Neural cell (in vitro differentiated cells): ENCODE data around the gene MCM7.
"Not testable (repeated sequence)": the region's sequence is repeated elsewhere in the genome, so short reads cannot be mapped to it uniquely, and the experiment has no call there.

Experiments
- EP300 ChIP-seq: fragments of 450-650 bp; conservative IDR thresholded peaks from 2 replicates; pipeline ENCODE4 v1.6.1; 2014; ENCODE audit warnings: antibody characterized with exemption, mild to moderate bottlenecking, moderate library complexity; ENCODE audit not compliant: poor library complexity, severe bottlenecking
- EZH2 ChIP-seq: fragments of 200-600, 300-800 bp; shearing (Covaris generic), sonication (generic); IDR thresholded peaks from 2 replicates; pipeline ENCODE4 v1.6.1; 2014; ENCODE audit warnings: antibody characterized with exemption, low read length, borderline replicate concordance, mild to moderate bottlenecking; ENCODE audit not compliant: insufficient read depth, poor library complexity, severe bottlenecking
- POLR2AphosphoS5 ChIP-seq: IDR thresholded peaks from 2 replicates; pipeline ENCODE4 v1.6.1; 2012
- SMC3 ChIP-seq: fragments of 450-650 bp; conservative IDR thresholded peaks from 2 replicates; pipeline ENCODE4 v1.6.1; 2014; ENCODE audit warnings: antibody characterized with exemption, mild to moderate bottlenecking, moderate library complexity; ENCODE audit not compliant: poor library complexity
- TAF1 ChIP-seq: IDR thresholded peaks from 2 replicates; pipeline ENCODE4 v1.6.1; 2012; ENCODE audit warnings: low read depth
- TF ChIP-seq, protein P1 (sequence below): fragments of 450-650 bp; IDR thresholded peaks from 2 replicates; pipeline ENCODE4 v1.5.1; 2014; ENCODE audit warnings: antibody characterized with exemption, mild to moderate bottlenecking, moderate library complexity; ENCODE audit not compliant: poor library complexity, severe bottlenecking
- TF ChIP-seq, protein P2 (sequence below): IDR thresholded peaks from 2 replicates; pipeline ENCODE4 v1.6.1; 2012; ENCODE audit warnings: borderline replicate concordance

DNA sequence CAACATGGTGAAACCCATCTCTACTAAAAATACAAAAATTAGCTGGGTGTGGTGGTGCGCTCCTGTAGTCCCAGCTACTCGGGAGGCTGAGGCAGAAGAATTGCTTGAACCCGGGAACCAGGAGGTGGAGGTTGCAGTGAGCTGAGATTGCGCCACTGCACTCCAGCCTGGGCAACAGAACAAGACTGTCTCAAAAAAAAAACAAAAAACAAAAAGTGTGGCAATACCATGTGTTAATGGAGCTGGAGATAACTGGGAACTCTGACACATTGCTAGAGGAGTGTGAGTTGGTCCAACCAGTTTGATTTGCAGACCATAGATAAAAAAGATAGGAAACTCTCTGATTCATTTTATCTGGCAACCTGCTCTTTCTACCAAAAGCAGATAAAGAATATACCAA is 45.2 kb upstream of the MCM7 start:
- TF ChIP-seq, protein P1, sequence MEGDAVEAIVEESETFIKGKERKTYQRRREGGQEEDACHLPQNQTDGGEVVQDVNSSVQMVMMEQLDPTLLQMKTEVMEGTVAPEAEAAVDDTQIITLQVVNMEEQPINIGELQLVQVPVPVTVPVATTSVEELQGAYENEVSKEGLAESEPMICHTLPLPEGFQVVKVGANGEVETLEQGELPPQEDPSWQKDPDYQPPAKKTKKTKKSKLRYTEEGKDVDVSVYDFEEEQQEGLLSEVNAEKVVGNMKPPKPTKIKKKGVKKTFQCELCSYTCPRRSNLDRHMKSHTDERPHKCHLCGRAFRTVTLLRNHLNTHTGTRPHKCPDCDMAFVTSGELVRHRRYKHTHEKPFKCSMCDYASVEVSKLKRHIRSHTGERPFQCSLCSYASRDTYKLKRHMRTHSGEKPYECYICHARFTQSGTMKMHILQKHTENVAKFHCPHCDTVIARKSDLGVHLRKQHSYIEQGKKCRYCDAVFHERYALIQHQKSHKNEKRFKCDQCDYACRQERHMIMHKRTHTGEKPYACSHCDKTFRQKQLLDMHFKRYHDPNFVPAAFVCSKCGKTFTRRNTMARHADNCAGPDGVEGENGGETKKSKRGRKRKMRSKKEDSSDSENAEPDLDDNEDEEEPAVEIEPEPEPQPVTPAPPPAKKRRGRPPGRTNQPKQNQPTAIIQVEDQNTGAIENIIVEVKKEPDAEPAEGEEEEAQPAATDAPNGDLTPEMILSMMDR: not testable (repeated sequence)
- TF ChIP-seq SMC3, EZH2, POLR2AphosphoS5, EP300, TAF1: not testable (repeated sequence)
- TF ChIP-seq, protein P2, sequence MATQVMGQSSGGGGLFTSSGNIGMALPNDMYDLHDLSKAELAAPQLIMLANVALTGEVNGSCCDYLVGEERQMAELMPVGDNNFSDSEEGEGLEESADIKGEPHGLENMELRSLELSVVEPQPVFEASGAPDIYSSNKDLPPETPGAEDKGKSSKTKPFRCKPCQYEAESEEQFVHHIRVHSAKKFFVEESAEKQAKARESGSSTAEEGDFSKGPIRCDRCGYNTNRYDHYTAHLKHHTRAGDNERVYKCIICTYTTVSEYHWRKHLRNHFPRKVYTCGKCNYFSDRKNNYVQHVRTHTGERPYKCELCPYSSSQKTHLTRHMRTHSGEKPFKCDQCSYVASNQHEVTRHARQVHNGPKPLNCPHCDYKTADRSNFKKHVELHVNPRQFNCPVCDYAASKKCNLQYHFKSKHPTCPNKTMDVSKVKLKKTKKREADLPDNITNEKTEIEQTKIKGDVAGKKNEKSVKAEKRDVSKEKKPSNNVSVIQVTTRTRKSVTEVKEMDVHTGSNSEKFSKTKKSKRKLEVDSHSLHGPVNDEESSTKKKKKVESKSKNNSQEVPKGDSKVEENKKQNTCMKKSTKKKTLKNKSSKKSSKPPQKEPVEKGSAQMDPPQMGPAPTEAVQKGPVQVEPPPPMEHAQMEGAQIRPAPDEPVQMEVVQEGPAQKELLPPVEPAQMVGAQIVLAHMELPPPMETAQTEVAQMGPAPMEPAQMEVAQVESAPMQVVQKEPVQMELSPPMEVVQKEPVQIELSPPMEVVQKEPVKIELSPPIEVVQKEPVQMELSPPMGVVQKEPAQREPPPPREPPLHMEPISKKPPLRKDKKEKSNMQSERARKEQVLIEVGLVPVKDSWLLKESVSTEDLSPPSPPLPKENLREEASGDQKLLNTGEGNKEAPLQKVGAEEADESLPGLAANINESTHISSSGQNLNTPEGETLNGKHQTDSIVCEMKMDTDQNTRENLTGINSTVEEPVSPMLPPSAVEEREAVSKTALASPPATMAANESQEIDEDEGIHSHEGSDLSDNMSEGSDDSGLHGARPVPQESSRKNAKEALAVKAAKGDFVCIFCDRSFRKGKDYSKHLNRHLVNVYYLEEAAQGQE: not testable (repeated sequence)
